Uterus (tissue), 2 donors: ENCODE results near the gene FLOT1.

Source experiments
- POLR2A ChIP-seq, 2 donors: fragments of 450-650 bp; IDR thresholded peaks; one replicate each; pipeline ENCODE4 v1.6.1; 2016; ENCODE audit warnings: antibody characterized with exemption in 2 of 2, mild to moderate bottlenecking in 1 of 2, moderate library complexity in 1 of 2
- TF ChIP-seq, protein P1 (sequence below), 4 experiments: fragments of 200-600 bp in 2 of 4; fragments of 450-650 bp in 2 of 4; sonication (generic) in 2 of 4; IDR thresholded peaks; one replicate each; pipeline ENCODE4 v1.5.1; 2016 to 2019; ENCODE audit warnings: antibody characterized with exemption in 4 of 4, mild to moderate bottlenecking in 2 of 4, moderate library complexity in 1 of 4

DNA sequence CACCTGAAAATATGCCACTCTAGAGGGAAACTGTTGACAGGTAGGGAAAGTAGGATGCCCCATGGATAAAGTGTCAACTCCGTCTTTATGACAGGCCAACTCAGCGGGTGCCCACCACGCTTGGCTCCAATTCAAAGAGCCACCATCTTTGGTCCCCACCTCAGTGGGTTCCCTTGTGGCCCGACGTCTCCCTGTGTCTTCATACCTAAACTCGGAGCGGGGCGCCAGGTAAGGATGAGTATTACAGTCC lies 25.7 kb downstream of the FLOT1 start:
- TF ChIP-seq, protein P1, sequence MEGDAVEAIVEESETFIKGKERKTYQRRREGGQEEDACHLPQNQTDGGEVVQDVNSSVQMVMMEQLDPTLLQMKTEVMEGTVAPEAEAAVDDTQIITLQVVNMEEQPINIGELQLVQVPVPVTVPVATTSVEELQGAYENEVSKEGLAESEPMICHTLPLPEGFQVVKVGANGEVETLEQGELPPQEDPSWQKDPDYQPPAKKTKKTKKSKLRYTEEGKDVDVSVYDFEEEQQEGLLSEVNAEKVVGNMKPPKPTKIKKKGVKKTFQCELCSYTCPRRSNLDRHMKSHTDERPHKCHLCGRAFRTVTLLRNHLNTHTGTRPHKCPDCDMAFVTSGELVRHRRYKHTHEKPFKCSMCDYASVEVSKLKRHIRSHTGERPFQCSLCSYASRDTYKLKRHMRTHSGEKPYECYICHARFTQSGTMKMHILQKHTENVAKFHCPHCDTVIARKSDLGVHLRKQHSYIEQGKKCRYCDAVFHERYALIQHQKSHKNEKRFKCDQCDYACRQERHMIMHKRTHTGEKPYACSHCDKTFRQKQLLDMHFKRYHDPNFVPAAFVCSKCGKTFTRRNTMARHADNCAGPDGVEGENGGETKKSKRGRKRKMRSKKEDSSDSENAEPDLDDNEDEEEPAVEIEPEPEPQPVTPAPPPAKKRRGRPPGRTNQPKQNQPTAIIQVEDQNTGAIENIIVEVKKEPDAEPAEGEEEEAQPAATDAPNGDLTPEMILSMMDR (IDR thresholded peaks at IDR 0.05): no peak
- no peak for TF ChIP-seq POLR2A (IDR thresholded peaks at IDR 0.05)
